Fibroblast of peridontal ligament (primary cell): ENCODE results near the gene MGAT4D.
A peak's percentile ranks its signal among the peaks of the same experiment; 100 is the strongest.
"Not testable (repeated sequence)": the region's sequence is repeated elsewhere in the genome, so short reads cannot be mapped to it uniquely, and the experiment has no call there.

Source experiments
- DNase-seq: peaks from one replicate; pipeline ENCODE4 v3.0.0-alpha.2; 2010; ENCODE audit errors: extremely low read depth

MGAT4D gene

DNA sequence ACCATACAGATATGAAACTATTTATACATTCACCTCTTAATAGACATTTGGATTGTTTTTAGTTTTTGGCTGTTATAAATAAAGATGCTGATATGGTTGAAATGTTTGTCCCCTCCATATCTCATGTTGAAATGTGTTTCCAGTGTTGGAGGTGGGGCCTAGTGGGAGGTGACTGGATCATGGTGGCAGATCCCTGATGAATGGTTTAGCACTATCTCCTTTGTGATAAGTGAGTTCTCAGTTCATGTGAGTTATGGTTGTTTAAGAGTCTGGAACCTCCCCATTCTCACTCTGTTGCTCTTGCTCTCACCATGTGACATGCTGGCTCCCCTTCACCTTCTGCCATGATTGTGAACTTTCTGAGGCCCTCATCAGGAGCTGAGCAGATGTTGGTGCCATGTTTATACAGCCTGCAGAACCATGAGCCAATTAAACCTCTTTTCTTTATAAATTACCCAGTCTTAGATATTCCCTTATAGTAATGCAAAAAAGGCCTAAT is 58.4 kb downstream of the MGAT4D start:
- DNase-seq = no peak

DNA sequence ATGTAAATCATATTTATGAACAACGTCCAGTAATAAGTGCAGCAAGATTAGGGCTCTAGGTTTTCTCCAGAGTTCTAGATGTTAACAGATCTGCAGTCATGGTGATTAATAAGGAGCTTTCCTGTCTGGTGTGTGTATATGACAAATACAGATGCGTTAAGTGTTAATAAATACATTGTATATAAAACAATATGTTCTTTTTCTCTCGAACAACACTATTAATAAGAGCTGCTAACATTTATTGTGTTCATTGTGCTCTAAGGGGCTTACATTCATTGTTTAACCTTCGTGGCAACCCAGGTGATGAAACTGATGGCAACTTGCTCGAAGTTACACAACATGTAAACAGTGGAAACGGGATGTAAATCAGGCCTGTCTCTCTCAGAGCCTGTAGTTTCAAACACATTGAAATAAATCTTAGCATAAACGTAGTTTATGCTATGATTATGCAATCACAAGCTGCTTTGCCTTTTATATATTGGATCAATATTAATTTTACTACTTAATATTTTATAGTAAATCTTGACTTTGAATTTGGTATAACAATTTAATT is 70.1 kb downstream of the MGAT4D start:
- peak; percentile 16 for DNase-seq

DNA sequence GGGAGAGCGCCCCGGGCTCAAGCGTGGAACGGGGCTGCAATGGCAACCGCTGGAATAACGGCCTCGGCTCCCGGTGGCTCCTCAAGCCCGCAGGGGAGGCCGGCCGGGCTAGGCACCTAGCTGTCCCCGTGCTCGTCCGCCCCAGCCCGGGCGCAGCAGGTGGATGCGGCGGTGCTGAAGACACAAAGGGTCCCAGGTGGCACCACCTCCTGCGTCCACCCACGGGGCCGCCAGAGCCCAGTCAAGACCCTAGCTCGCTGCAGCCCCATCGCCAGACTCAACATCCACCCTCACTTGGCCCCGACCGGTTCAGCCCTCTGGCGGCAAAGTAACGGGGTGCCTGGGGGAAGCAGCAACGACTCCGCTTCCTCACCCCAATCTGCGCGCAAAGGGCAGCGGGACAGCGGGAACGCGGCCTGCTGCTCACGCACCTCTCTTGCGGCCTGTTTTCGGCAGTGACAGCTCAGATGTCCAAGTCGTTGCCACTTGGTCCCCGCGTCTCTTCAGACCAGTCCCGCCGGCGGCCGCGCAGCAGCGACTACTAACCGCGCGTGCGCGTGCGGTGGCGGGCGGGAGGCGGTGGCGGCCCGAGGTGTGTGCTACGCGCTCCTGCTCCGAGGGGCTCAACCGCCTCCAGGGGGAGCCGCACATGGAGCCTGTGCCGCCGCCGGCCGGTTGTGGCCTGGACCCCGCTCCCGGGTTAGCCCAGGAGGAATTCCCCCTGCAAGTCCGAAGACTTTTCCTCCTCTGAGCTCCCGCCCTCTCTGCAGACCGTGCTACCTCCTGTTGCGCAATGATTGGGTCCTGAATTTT is 70.8 kb downstream of the MGAT4D start, which contains the start of gene CLGN:
Gene CLGN (minus strand): TSS at position 543 of the 813 bp plus-strand sequence. CDS start 14,570 bp downstream, outside the sequence.
- DNase-seq = peak; percentile 38

DNA sequence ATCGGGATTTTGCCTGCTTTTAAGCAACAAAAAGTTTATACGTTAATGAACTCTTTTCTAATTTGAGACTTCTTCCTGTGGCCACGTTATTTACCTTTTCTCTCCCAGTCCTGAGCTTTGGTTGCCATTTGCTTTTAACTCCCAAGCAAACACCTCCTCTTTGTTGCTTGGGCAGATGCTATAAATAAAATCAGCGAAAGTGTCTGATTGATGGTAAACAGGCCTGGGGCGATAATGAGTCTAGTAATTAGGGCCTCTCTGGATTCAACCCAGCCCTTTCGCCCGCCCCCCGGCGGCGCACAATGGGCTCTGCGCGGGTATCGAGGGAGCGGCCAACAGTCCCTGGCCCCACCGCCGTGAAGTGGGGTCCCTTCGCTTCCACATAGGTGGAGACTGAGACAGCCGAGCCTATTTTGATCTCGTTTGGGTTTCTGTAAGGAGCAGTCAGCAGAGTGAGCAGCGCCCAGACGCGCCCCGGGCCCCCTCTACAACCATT is 71.4 kb downstream of the MGAT4D start:
- DNase-seq = no peak

DNA sequence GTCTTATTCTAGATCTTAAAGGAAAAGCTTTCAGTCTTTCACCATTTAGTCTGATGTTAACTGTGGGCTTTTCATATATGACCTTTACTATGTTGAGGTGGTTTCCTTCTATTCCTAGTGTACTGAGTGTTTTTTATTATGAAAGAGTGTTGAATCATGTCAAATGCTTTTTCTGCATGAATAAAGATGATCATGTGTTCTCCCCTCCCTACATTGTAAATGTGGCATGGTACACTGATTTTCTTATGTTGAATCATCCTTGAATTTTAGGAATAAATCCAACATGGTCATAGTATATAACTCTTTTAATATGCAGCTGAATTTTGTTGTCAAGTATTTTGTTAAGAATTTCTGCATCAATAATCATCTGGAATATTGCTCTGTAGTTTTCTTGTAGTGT is 75.0 kb downstream of the MGAT4D start:
- peak; percentile 80 for DNase-seq

DNA sequence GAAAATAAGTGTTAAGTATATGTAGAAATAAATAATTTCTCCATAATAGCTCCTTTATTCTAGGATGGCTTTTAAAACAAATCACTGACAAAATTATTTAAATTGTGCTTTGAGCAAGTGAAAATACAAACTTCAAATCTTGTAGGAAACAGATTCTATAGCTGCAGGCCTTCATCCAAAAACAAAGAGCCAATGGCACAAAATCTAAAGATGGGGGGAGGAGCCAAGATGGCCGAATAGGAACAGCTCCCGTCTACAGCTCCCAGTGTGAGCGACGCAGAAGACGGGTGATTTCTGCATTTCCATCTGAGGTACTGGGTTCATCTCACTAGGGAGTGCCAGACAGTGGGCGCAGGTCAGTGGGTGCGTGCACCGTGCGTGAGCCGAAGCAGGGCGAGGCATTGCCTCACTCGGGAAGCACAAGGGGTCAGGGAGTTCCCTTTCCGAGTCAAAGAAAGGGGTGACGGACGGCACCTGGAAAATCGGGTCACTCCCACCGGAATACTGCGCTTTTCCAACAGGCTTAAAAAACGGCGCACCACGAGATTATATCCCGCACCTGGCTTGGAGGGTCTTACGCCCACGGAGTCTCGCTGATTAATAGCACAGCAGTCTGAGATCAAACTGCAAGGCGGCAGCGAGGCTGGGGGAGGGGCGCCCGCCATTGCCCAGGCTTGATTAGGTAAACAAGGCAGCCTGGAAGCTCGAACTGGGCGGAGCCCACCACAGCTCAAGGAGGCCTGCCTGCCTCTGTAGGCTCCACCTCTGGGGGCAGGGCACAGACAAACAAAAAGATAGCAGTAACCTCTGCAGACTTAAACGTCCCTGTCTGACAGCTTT is 84.7 kb downstream of the MGAT4D start:
- DNase-seq = not testable (repeated sequence)

DNA sequence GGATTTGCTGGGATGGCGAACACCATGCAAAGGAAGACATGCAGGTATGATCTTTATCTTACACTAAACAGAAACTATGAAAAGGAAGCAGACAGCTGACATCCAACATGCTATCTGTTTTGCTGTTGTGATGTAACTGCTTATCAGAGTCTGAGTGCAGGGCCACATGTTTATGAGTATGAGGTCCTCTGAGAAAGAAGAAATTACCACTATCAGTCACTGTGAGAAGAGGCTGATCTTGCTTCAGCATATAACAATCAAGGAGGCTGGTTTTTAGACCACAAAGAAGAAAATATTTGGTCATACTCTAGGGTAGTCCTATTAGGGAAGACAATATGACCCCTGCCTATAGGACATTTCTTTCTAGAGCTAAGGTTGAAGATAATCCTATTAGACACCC is 89.1 kb downstream of the MGAT4D start:
- no peak for DNase-seq

DNA sequence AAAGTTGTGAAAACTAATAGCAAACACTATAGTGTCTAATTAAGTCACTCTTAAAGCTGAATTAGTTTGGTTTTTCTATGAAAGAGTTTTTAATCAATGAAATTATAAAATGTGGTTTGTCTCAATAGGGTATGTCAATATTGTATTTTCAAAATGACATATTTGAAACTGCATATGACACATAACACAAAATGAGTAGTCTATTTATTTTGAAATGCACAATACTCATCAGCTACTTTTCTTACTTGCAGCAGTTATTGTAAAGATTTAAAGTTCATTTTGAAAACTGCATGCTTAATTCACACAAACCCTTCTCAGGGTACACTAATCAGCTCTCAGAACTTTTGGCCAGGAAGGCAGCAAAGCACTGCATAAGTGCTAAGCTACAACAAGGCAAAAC is 91.8 kb downstream of the MGAT4D start:
- no peak for DNase-seq

DNA sequence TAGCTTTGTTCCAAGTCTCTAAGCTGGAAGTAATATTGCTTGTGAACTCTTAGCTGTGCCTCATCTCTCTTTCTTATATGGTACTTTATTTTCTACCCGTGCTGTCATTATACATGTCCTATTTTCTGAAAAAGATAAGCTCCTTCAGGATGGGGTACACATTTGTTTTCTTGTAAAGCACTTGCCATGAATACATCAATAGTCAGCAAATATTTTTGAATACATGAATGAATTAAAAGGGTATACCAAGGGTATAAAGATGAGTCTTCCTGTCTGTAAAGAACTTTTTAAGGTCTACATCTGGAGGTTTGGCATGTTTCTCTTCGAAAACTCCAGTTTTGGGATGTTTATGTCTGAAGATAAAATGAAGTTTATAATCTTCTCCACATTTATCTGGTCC is 98.0 kb downstream of the MGAT4D start:
- DNase-seq = no peak

DNA sequence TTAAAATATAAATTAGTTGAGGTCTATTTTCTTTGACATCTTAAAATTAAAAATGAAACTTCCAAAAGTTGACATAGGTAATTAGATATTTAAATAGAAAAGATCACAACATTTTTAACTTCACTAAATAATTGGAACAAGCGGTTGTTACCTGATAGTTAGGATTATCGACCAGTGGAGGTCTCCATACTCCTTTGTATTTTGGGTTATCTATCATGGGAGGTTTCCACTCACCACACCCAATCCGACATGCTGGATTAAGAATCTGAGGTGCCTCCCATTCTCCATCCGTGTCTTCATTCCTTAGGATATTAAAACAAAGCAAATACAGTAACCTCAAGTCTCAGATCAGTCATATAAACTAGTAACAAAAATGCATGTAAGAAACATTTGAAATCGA is 102.4 kb downstream of the MGAT4D start:
- no peak for DNase-seq
